Measurements from ENCODE around the gene CHAD. TPM values are rescaled to one million over a fixed set of nuclear protein-coding genes. Genes with fewer than 3 reads are reported as not detected.

CHAD gene
- total and polyA plus RNA-seq, 2 of the 13 experiments (the other 11 are each of a cell fraction or from before 2014, with no cell fraction given): 1.4 TPM; not detected in 1

DNA sequence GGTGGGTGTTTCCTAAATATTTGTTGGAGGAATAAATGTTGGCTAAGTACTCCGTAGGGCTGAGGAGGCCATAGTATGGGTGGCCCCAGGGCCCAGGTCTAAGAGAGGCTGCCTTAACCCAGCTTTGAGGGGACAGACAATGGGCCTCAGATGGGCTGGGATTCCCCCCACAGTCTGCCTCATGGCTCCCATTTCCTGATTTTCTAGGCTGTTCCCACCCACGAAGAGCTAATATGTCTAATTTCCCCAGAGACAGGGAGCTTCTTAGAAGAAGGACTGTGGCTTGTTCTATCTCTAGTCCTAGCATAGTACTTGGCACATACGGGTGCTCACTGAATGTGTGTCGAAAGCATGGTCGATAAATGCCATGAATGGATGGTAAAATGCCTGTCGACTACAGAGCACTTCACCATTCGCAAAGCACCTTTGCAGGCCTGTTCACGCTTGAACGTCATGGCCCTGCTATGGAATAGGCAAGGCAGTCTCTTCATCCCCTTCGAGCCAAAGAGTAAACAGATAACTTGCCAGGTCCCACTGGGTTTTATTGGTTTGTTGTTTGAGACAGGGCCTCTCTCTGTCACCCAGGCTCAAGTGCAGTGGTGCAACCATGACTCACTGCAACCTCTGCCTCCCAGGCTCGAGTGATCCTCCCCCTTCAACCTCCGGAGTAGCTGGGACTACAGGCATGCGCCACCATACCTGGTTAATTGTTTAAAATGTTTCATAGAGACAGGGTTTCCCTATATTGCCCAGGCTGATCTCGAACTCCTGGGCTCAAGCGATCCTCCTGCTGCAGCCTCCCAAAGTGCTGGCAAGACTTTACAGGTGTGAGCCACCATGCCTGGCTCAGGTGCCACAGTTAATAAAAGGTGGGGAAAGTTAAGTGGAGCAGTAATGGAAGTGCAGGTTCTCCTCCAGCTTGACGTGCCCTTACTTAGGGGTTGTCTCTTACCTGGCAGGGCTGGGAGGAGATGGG, 9.7 kb downstream of the CHAD start (continued):
- peak; percentile 53; the same call in 1 of the 2 replicates for TF ChIP-seq ZBTB43 (CRISPR knock-in tag; conservative IDR thresholded peaks at IDR 0.05)
- TF ChIP-seq EED (CRISPR knock-in tag; IDR thresholded peaks at IDR 0.05): peak; percentile 82
- TF ChIP-seq TBX3 (IDR thresholded peaks at IDR 0.05; ENCODE audit: borderline replicate concordance): 0 out of 2 replicates have a peak, but pooled peaks have one; percentile 22
- 0 out of 2 replicates have a peak, but pooled peaks have one; percentile 27 for TF ChIP-seq ZNF7 (CRISPR knock-in tag; IDR thresholded peaks at IDR 0.05)
- TF ChIP-seq, protein P1, sequence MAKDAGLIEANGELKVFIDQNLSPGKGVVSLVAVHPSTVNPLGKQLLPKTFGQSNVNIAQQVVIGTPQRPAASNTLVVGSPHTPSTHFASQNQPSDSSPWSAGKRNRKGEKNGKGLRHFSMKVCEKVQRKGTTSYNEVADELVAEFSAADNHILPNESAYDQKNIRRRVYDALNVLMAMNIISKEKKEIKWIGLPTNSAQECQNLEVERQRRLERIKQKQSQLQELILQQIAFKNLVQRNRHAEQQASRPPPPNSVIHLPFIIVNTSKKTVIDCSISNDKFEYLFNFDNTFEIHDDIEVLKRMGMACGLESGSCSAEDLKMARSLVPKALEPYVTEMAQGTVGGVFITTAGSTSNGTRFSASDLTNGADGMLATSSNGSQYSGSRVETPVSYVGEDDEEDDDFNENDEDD (CRISPR knock-in tag; IDR thresholded peaks at IDR 0.05; ENCODE audit: borderline replicate concordance): peak; percentile 6; the same call in 1 of the 2 replicates
- TF ChIP-seq, protein P2, sequence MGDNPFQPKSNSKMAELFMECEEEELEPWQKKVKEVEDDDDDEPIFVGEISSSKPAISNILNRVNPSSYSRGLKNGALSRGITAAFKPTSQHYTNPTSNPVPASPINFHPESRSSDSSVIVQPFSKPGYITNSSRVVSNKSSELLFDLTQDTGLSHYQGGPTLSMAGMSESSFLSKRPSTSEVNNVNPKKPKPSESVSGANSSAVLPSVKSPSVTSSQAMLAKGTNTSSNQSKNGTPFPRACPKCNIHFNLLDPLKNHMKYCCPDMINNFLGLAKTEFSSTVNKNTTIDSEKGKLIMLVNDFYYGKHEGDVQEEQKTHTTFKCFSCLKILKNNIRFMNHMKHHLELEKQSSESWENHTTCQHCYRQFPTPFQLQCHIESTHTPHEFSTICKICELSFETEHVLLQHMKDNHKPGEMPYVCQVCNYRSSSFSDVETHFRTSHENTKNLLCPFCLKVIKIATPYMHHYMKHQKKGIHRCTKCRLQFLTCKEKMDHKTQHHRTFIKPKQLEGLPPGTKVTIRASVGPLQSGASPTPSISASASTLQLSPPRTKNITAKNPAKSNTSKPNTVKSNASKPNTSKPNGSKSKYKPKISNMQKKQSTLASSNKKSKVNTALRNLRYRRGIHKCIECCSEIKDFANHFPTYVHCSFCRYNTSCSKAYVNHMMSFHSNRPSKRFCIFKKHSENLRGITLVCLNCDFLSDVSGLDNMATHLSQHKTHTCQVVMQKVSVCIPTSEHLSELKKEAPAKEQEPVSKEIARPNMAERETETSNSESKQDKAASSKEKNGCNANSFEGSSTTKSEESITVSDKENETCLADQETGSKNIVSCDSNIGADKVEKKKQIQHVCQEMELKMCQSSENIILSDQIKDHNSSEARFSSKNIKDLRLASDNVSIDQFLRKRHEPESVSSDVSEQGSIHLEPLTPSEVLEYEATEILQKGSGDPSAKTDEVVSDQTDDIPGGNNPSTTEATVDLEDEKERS (CRISPR knock-in tag; IDR thresholded peaks at IDR 0.05): no peak
- TF ChIP-seq, protein P3, sequence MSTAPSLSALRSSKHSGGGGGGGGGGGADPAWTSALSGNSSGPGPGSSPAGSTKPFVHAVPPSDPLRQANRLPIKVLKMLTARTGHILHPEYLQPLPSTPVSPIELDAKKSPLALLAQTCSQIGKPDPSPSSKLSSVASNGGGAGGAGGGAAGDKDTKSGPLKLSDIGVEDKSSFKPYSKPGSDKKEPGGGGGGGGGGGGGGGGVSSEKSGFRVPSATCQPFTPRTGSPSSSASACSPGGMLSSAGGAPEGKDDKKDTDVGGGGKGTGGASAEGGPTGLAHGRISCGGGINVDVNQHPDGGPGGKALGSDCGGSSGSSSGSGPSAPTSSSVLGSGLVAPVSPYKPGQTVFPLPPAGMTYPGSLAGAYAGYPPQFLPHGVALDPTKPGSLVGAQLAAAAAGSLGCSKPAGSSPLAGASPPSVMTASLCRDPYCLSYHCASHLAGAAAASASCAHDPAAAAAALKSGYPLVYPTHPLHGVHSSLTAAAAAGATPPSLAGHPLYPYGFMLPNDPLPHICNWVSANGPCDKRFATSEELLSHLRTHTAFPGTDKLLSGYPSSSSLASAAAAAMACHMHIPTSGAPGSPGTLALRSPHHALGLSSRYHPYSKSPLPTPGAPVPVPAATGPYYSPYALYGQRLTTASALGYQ (CRISPR knock-in tag; IDR thresholded peaks at IDR 0.05): peak; percentile 24; the same call in 1 of the 2 replicates
- peak; percentile 66 for TF ChIP-seq DRAP1 (CRISPR knock-in tag; IDR thresholded peaks at IDR 0.05)
- no peak for TF ChIP-seq TRAFD1 (CRISPR knock-in tag; IDR thresholded peaks at IDR 0.05; ENCODE audit: borderline replicate concordance)
- peak; percentile 72 for TF ChIP-seq KDM2A (CRISPR knock-in tag; IDR thresholded peaks at IDR 0.05; ENCODE audit: borderline replicate concordance, low read depth)
- 0 out of 2 replicates have a peak, but pooled peaks have one; percentile 71 for TF ChIP-seq HMG20A (CRISPR knock-in tag; IDR thresholded peaks at IDR 0.05; ENCODE audit: borderline replicate concordance)
- no peak for TF ChIP-seq ARNT (IDR thresholded peaks at IDR 0.05)
- TF ChIP-seq, protein P4, sequence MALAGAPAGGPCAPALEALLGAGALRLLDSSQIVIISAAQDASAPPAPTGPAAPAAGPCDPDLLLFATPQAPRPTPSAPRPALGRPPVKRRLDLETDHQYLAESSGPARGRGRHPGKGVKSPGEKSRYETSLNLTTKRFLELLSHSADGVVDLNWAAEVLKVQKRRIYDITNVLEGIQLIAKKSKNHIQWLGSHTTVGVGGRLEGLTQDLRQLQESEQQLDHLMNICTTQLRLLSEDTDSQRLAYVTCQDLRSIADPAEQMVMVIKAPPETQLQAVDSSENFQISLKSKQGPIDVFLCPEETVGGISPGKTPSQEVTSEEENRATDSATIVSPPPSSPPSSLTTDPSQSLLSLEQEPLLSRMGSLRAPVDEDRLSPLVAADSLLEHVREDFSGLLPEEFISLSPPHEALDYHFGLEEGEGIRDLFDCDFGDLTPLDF (CRISPR knock-in tag; IDR thresholded peaks at IDR 0.05): no peak
